GM23338 (cell line): ENCODE data around the gene MSH2. TPM values are rescaled to one million over a fixed set of nuclear protein-coding genes. Genes with fewer than 3 reads are reported as not detected.

Source experiments
- ATAC-seq: fragments of 200-7000 bp; cut with Tn5 transposase; 3 replicates; pipeline ENCODE4 v1.9.1; 2020
- DNase-seq: peaks from one replicate; pipeline ENCODE4 v3.0.0-alpha.2; 2015; ENCODE audit warnings: low spot score
- H2AFZ ChIP-seq: fragments of 200-600 bp; sonication (generic); 2 replicates; pipeline ENCODE4 v1.8.0; 2016; ENCODE audit warnings: antibody characterized with exemption, mild to moderate bottlenecking, moderate library complexity
- H3F3A ChIP-seq: fragments of 200-600 bp; sonication (generic); replicated peaks from 2 replicates; pipeline ENCODE4 v1.8.0; 2017; ENCODE audit warnings: antibody characterized with exemption, mixed run types, low read depth
- H3K27ac ChIP-seq: fragments of 200-600 bp; sonication (generic); 2 replicates; pipeline ENCODE4 v1.6.1; 2016; ENCODE audit warnings: low read depth
- H3K27me3 ChIP-seq: fragments of 200-600 bp; sonication (generic); 2 replicates; pipeline ENCODE4 v1.8.0; 2016; ENCODE audit warnings: mild to moderate bottlenecking, mixed run types, moderate library complexity; ENCODE audit not compliant: insufficient read depth
- H3K36me3 ChIP-seq: fragments of 200-600 bp; sonication (generic); 2 replicates; pipeline ENCODE4 v1.8.0; 2016; ENCODE audit warnings: mild to moderate bottlenecking; ENCODE audit not compliant: insufficient read depth
- H3K4me1 ChIP-seq: fragments of 200-600 bp; sonication (generic); 2 replicates; pipeline ENCODE4 v1.8.0; 2016; ENCODE audit warnings: mild to moderate bottlenecking, moderate library complexity; ENCODE audit not compliant: insufficient read depth
- H3K4me2 ChIP-seq: fragments of 200-600 bp; sonication (generic); 2 replicates; pipeline ENCODE4 v1.7.1; 2017; ENCODE audit warnings: mixed run types
- H3K4me3 ChIP-seq: fragments of 200-600 bp; sonication (generic); 2 replicates; pipeline ENCODE4 v1.6.1; 2016; ENCODE audit warnings: mixed run types
- H3K79me2 ChIP-seq: fragments of 200-600 bp; sonication (generic); replicated peaks from 2 replicates; pipeline ENCODE4 v1.8.0; 2017; ENCODE audit warnings: mild to moderate bottlenecking; ENCODE audit not compliant: insufficient read depth
- H3K9me2 ChIP-seq: fragments of 200-600 bp; sonication (generic); 2 replicates; pipeline ENCODE4 v1.8.0; 2017; ENCODE audit not compliant: insufficient read depth
- H4K20me1 ChIP-seq: fragments of 200-600 bp; sonication (generic); replicated peaks from 2 replicates; pipeline ENCODE4 v1.8.0; 2017; ENCODE audit warnings: mild to moderate bottlenecking; ENCODE audit not compliant: insufficient read depth
- H3K27ac Mint-ChIP-seq: 2 replicates; pipeline ENCODE4 v1.8.0; 2020; ENCODE audit warnings: inconsistent platforms, mild to moderate bottlenecking, moderate library complexity, mixed read lengths
- H3K27me3 Mint-ChIP-seq: 3 replicates; pipeline ENCODE4 v1.8.0; 2022; ENCODE audit warnings: low read depth, mild to moderate bottlenecking, moderate library complexity, mixed read lengths, inconsistent platforms; ENCODE audit not compliant: insufficient read depth, poor library complexity
- H3K36me3 Mint-ChIP-seq: 3 replicates; pipeline ENCODE4 v1.8.0; 2021; ENCODE audit warnings: low read depth, mild to moderate bottlenecking, inconsistent platforms, moderate library complexity, mixed read lengths
- H3K4me1 Mint-ChIP-seq: 3 replicates; pipeline ENCODE4 v1.8.0; 2020; ENCODE audit warnings: mild to moderate bottlenecking, inconsistent platforms, mixed read lengths
- H3K4me3 Mint-ChIP-seq: 3 replicates; pipeline ENCODE4 v1.8.0; 2021; ENCODE audit warnings: moderate library complexity, mild to moderate bottlenecking, inconsistent platforms, mixed read lengths
- H3K9me3 Mint-ChIP-seq: 3 replicates; pipeline ENCODE4 v1.8.0; 2020; ENCODE audit warnings: moderate library complexity, mild to moderate bottlenecking, inconsistent platforms, mixed read lengths
- CREB1 ChIP-seq: fragments of 250-450 bp; sonication (Bioruptor Pico); IDR thresholded peaks from 2 replicates; pipeline ENCODE4 v1.5.0; 2020; ENCODE audit warnings: low read depth, mild to moderate bottlenecking, moderate library complexity
- CTCF ChIP-seq, 2 experiments: fragments of 200-600 bp in 1 of 2; sonication (generic) in 1 of 2; conservative IDR thresholded peaks; 2 replicates each; pipeline versions ENCODE4 v1.5.1 to v1.6.1; 2016 to 2017; ENCODE audit warnings: antibody characterized with exemption in 2 of 2, low read depth in 2 of 2, mild to moderate bottlenecking in 2 of 2, moderate library complexity in 1 of 2
- ETS1 ChIP-seq: IDR thresholded peaks from 2 replicates; pipeline ENCODE4 v1.6.1; 2016; ENCODE audit warnings: antibody characterized with exemption
- EZH2 ChIP-seq: fragments of 200-600 bp; sonication (generic); IDR thresholded peaks from one replicate; pipeline ENCODE4 v1.8.0; 2017; ENCODE audit warnings: antibody characterized with exemption, mild to moderate bottlenecking, low read depth; ENCODE audit not compliant: unreplicated experiment
- JUNB ChIP-seq: IDR thresholded peaks from one replicate; pipeline ENCODE4 v1.6.1; 2016; ENCODE audit warnings: antibody characterized with exemption; ENCODE audit not compliant: unreplicated experiment
- NANOG ChIP-seq: IDR thresholded peaks from 2 replicates; pipeline ENCODE4 v1.6.1; 2016; ENCODE audit warnings: antibody characterized with exemption, borderline replicate concordance
- STAT1 ChIP-seq: IDR thresholded peaks from one replicate; pipeline ENCODE4 v1.6.1; 2016; ENCODE audit warnings: antibody characterized with exemption; ENCODE audit not compliant: unreplicated experiment
- polyA plus RNA-seq: library from polyadenylated mRNA; unstranded; fragments of >200 nt; fragmentation: Nextera tagmentation; extraction: Ambion mirVana; gene quantifications from 2 replicates; pipeline ENCODE4 v1.2.1, GENCODE V29; 2016
- total RNA-seq: library from RNA; depleted of rRNA; stranded (reverse); fragments of >200 nt; shearing (Covaris generic); gene quantifications from 2 replicates; pipeline ENCODE4 v1.2.3, GENCODE V29; 2014
- TF ChIP-seq, protein P1 (sequence below): IDR thresholded peaks from one replicate; pipeline ENCODE4 v1.6.1; 2018; ENCODE audit warnings: antibody characterized with exemption; ENCODE audit not compliant: unreplicated experiment

Gene MSH2
- total and polyA plus RNA-seq, 2 experiments from 2014 or later, result 156 to 249 TPM

DNA sequence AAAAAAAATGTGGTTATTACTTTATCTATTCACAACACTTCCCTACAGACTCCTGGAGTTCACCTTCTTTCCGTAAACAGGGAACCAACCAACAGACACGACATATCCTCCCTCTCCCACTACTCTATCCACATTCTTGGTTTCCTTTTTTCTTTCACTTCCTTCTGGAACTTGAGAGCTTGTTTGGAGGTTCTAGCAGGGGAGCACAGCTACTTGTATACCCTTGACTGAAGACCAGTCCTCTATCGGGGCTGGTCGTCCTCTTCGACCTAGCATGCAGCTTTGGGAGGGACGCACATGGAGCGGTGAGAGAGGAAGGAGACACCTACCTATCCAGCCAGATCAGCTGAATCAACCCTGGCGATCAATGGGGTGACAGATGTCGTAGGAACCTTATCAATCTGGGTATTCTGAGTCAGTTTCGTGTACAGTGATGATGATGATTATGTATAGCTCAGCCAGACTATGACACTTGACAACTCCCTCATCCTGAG is 43.5 kb upstream of the MSH2 start:
- TF ChIP-seq, protein P1, sequence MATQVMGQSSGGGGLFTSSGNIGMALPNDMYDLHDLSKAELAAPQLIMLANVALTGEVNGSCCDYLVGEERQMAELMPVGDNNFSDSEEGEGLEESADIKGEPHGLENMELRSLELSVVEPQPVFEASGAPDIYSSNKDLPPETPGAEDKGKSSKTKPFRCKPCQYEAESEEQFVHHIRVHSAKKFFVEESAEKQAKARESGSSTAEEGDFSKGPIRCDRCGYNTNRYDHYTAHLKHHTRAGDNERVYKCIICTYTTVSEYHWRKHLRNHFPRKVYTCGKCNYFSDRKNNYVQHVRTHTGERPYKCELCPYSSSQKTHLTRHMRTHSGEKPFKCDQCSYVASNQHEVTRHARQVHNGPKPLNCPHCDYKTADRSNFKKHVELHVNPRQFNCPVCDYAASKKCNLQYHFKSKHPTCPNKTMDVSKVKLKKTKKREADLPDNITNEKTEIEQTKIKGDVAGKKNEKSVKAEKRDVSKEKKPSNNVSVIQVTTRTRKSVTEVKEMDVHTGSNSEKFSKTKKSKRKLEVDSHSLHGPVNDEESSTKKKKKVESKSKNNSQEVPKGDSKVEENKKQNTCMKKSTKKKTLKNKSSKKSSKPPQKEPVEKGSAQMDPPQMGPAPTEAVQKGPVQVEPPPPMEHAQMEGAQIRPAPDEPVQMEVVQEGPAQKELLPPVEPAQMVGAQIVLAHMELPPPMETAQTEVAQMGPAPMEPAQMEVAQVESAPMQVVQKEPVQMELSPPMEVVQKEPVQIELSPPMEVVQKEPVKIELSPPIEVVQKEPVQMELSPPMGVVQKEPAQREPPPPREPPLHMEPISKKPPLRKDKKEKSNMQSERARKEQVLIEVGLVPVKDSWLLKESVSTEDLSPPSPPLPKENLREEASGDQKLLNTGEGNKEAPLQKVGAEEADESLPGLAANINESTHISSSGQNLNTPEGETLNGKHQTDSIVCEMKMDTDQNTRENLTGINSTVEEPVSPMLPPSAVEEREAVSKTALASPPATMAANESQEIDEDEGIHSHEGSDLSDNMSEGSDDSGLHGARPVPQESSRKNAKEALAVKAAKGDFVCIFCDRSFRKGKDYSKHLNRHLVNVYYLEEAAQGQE, result no peak
- TF ChIP-seq CTCF (conservative IDR thresholded peaks at IDR 0.05; ENCODE audit: low read depth in 2 of 2) (no peak), CREB1 (CRISPR knock-in tag) (no peak), NANOG (no peak), ETS1 (no peak), STAT1 (no peak)
- peaks cover 3% of the 10 kb centered on the region for H3K27me3 Mint-ChIP-seq
- Histone ChIP-seq H3K9me2 (no peaks in the 10 kb centered on the region), H3K36me3 (no peaks in the 10 kb centered on the region), H3K4me3 (no peak overlapping the region), H3K27me3 (no peaks in the 10 kb centered on the region), H2AFZ (peak overlapping the region; percentile 67; the same call in 1 of the 2 replicates), H4K20me1 (no peaks in the 10 kb centered on the region), H3K4me1 (no peaks in the 10 kb centered on the region; the same call in 1 of the 2 replicates), H3F3A (0 out of 2 replicates have a peak, but pooled peaks cover 2% of the 10 kb centered on the region), H3K27ac (no peak overlapping the region), H3K4me2 (no peak overlapping the region), H3K79me2 (no peaks in the 10 kb centered on the region)
- H3K4me1 Mint-ChIP-seq, result peaks cover 8% of the 10 kb centered on the region
- H3K27ac Mint-ChIP-seq, result no peak overlapping the region
- no peak for ATAC-seq
- no peak for DNase-seq
- H3K4me3 Mint-ChIP-seq, result no peak overlapping the region
- H3K9me3 Mint-ChIP-seq, result no peaks in the 10 kb centered on the region
- H3K36me3 Mint-ChIP-seq, result no peaks in the 10 kb centered on the region

DNA sequence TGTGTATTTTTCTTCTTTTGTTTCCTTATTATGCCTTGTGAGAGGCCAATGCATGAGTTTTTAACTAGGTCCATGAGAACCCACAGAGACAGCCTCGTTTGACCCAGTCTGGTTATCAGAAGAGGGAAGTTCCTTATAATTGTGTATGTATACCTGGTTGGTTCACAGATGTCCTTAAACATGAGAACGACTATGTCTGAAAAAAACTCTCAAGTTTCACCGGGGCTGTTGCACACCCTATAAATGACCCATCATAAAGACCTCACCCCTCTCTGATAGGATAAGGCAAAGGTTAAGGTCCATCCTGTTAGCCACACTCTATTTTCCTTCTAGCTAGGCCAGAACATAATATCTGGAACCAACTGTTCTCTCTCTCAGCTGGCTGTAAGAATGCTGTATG is 42.7 kb upstream of the MSH2 start:
- H4K20me1 ChIP-seq, result no peaks in the 10 kb centered on the region
- peaks cover 8% of the 10 kb centered on the region for H3K4me1 Mint-ChIP-seq
- no peaks in the 10 kb centered on the region for H3K79me2 ChIP-seq
- H3K4me3 Mint-ChIP-seq, result no peak overlapping the region
- no peaks in the 10 kb centered on the region for H3K36me3 ChIP-seq
- no peaks in the 10 kb centered on the region for H3K9me2 ChIP-seq
- H3K9me3 Mint-ChIP-seq, result no peaks in the 10 kb centered on the region
- ATAC-seq (no peak), DNase-seq (no peak)
- no peak overlapping the region for H3K4me3 ChIP-seq
- H3K27me3 Mint-ChIP-seq, result peaks cover 3% of the 10 kb centered on the region
- H2AFZ ChIP-seq, result 0 out of 2 replicates have a peak overlapping the region, but pooled peaks have one; percentile 23
- 0 out of 2 replicates have a peak, but pooled peaks cover 2% of the 10 kb centered on the region for H3F3A ChIP-seq
- no peaks in the 10 kb centered on the region; the same call in 1 of the 2 replicates for H3K4me1 ChIP-seq
- no peak overlapping the region for H3K27ac ChIP-seq
- H3K36me3 Mint-ChIP-seq, result no peaks in the 10 kb centered on the region
- no peaks in the 10 kb centered on the region for H3K27me3 ChIP-seq
- no peak overlapping the region for H3K4me2 ChIP-seq
- no peak overlapping the region for H3K27ac Mint-ChIP-seq
- TF ChIP-seq, protein P1, result no peak
- TF ChIP-seq JUNB (no peak), EZH2 (no peak), CREB1 (CRISPR knock-in tag) (no peak), CTCF (conservative IDR thresholded peaks at IDR 0.05; ENCODE audit: low read depth in 2 of 2) (no peak), NANOG (no peak)
